ENCODE results near the gene SCN4A.
"Not testable (repeated sequence)": the region's sequence is repeated elsewhere in the genome, so short reads cannot be mapped to it uniquely, and the experiment has no call there.

SCN4A gene

GRCh38 chr17:63984651-63985386 is 12.1 kb upstream of the SCN4A start:
- peak; percentile 87 for DNase-seq

DNA sequence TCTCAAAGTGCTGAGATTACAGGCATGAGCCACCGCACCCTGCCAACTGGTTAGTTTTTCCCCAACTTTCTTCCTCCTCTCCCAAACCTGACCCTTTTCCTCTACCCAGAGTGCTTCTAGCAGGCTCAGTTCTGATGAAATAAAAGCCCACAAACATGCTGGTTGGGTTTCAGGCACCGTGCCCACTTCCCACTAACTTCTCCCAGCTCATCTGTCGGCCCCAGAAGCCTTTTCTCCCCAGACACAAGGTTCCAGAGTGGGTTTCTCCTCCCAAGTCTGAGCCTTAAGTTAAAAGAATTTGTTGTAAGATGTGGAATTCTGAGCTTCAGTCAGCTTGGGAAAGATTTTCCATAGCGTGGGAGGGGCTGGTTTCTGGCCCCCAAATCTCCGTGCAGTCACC is 11.5 kb upstream of the SCN4A start:
- peak; percentile 58 for DNase-seq

DNA sequence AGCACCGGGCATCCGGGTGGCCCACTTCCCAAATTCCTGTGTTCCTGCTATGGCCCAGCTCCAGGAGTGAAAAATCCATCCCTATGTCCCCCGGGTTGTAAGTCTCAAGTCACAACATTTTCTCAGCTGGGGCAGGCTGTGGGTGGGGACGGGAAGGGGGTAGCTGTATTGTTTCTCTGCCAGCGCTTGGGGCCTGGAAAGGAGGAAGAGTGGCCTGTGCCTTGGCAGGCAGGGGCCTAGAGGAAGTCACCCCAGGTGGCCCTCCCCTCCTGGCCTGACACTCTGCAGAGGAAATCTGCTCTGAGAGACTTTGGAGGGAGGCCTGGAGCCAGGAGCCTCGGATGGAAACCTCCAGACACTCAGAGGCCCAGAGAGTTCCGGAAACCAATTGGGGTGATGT is 10.6 kb upstream of the SCN4A start:
- no peak for DNase-seq

GRCh38 chr17:63982641-63983040 is 9.9 kb upstream of the SCN4A start:
- DNase-seq: not testable (repeated sequence)

DNA sequence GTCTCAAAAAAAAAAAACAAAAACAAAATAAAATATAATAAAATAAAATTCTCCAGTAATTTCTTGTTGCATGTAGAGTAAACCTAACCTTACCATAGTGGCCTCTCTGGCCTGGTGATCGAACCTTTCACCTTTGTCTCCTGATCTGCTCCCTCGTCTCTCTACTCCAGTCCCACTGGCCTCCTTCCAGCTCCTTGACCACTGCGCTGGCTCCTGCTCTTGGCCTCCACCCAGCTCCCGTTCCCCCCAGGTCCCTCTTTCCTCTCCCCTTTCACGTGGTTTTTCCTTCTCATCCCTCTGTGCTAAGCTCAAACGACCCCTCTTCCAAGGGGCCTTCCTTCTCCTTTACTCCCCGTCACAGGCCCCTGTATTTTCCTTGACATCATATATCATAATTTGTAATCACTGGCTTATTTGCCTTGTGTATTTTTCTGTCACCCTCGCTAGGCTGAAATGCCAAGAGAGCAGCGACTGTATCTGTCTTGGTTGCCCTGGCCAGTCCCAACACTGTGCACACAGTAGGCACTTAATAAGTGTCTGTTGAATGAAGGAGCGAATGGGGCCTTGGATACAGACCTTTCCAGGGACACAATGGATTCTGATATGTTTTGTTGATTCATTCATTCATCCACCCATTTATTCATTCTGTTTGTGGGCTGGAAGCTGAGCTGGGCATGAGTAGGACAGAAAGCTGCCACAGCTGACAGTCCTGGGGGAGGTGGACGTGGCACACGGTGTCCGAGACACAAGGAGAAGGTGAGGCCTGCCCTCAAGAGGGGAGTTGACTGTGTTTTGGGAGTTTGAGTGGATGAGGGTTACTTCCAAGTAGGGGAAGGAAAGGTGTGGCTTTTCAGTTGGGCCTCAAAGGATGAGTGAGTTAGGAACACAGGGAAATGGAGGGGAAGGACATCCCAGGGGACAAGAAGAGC is 5.8 kb upstream of the SCN4A start:
- DNase-seq: no peak

DNA sequence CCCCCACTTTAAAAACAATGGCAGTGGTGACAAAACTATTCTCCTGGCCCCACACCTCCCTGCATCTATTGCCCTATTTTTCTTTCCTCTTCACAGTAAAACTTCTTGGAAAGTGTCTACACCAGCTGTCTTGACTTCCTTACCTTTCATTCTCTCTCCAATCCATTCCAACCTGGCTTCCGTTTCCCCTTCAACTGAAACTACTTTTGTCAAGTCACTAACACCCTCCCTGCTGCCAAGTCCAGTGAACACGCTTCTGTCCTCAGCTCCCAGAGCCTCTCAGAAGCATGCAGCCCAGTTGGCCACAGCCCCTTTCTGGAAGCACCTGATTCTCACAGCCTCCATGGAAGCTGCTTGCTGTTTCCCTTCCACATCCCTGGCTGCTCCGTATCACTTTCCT is 4.0 kb upstream of the SCN4A start:
- DNase-seq: no peak

DNA sequence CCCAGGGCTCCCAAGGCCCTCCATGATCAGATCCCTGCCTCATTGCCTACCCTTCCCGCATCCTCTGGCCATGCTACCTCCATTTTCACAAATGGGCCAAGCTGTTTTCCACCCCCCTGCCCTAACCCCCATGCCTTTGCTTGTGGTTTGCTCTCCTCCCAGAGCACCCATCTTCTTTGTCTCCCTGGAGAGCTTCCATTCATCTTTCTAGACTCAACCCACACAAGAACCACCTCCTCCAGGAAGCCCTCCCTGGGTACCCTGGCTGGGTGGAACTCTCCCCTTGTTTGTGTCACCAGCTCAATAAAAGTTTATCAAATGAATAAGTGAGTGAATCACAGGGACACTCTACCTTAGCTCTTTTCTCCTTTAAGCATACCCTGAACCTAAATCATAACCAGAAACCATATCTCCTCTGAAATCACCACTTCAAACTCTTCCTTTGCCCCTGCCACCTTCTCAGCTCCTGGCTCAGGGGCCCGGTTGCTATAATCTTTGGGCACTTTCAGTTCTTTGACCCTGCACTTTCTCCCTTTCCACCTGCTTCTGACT is 2.9 kb upstream of the SCN4A start:
- no peak for DNase-seq

- DNase-seq: peak; percentile 57
These were observed 2.0 kb upstream of the SCN4A start for GRCh38 chr17:63974594-63975192.

GRCh38 chr17:63973930-63974593 is 1.3 kb upstream of the SCN4A start:
- no peak for DNase-seq

DNA sequence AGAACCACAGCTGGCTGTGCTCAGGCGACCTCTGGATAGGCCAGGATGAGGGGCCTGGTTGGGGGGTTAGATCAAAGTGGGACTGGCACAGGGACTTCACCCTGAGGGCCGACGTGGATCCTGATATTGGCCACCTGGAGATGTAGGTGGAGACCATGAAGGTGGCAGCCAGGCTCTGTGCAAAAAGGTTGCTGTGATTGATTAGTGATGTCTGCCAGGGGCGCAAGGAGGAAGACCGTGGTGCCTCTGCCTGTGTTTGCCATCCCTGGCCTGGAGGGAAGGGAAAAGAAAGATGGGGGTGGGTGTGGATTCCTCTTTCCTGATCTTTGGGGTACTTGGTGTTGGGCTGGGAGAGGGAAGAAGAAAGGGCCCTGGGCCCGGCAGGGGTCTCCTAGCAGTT is 529 bp upstream of the SCN4A start:
- no peak for DNase-seq

GRCh38 chr17:63969278-63969677 is 3.4 kb downstream of the SCN4A start:
- no peak for DNase-seq

- no peak for DNase-seq
These were observed 4.8 kb downstream of the SCN4A start for GRCh38 chr17:63967953-63968352.

DNA sequence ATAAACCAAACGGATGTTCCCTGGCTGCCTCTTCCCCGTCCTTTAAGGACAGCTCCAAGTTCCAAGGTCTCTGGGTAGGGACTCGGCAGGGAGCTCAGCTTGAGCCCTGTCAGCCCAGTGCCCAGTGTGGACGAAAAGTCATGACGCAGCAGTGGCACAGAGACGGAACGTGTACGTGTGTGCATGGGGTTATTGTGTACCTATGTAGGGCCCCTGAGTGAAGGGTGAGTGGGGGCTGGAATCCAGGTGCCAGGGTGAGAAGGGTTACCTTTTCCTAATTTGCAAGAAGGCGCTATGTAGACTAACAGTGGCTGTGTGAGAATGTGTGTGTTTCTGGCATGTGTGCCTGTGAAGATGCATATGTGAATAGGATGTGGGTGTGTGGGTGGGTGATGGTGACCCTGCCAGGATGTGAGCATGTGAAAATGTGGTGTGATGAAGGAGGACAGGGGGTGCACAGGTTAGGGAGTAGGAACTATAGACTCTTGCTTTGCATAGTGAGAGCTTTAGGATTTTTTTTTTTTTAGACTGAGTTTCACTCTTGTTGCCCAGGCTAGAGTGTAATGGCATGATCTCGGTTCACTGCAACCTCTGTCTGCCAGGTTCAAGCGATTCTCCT is 6.0 kb downstream of the SCN4A start:
- DNase-seq: no peak

GRCh38 chr17:63963123-63963522 is 9.6 kb downstream of the SCN4A start:
- DNase-seq: no peak

- no peak for DNase-seq
These were observed 10.4 kb downstream of the SCN4A start for GRCh38 chr17:63962298-63962744.

- peak; percentile 60 for DNase-seq
These were observed 11.1 kb downstream of the SCN4A start for GRCh38 chr17:63961355-63962212.

DNA sequence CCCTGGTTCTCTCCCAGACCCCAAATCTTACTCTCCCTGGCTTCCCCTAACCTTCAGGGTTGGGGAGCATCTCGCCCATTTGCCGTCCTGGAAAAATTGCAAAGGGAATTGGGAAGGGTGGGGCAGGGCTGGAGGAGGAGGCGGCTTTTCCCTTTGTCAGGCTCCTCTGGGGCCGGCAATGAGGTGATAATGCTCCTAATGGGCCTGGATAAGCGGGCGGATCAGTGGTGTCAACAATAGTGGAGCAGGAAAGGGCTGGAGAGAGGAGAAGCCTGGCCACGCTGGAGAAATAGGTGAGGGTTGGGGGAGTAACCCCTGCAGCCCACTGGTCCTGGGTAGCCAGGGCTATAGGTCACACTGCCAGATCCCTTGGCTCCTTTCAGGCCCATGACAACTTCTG is 12.3 kb downstream of the SCN4A start:
- DNase-seq: no peak

- no peak for DNase-seq
These were observed 12.7 kb downstream of the SCN4A start for GRCh38 chr17:63960006-63960405.

- DNase-seq: peak; percentile 39
These were observed 16.3 kb downstream of the SCN4A start for GRCh38 chr17:63956296-63956920.

- no peak for DNase-seq
These were observed 16.9 kb downstream of the SCN4A start for GRCh38 chr17:63955791-63956190.

DNA sequence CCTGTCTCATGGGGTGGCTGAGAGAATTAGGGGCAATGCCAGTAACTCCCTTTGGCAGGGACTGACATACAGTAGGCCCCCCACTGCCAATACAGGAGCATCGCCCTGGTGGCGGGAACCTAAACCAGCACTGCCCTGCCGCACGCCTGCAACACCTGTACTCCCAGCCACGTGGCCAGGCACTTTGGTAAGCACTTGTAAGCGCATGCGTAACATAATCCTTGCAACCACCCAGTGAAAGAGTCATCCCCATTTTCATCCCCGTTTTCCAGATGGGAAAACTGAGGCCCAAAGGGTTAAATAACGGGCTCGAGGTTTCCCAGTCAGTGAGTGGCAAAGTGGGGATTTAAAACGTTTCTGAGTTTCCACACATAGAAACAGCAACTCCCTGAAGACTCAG is 17.5 kb downstream of the SCN4A start:
- no peak for DNase-seq

Measured in fibroblast of upper back skin (primary cell).